ENCODE results near the gene GPR137B. TPM values are rescaled to one million over a fixed set of nuclear protein-coding genes. Genes with fewer than 3 reads are reported as not detected.
"Not testable (repeated sequence)": the region's sequence is repeated elsewhere in the genome, so short reads cannot be mapped to it uniquely, and the experiment has no call there.

GPR137B gene
- total RNA-seq (10 to 100 TPM; 21.3 to 73.3 (median 29.6) TPM), polyA plus RNA-seq (21.9 TPM)
- long read RNA-seq, donor 1, transcript GPR137B-202 (7 exons, 2,042 nt): major isoform, 80 of 94 reads
- long read RNA-seq, donor 1, partial matches to known transcripts: 1 of 94 reads
- long read RNA-seq, donor 1, other reads (novel, unspliced or antisense): 13 of 94 reads
- long read RNA-seq, donor 2, transcript GPR137B-202 (7 exons, 2,042 nt): major isoform, 16 of 26 reads
- long read RNA-seq, donor 2, partial matches to known transcripts: 2 of 26 reads
- long read RNA-seq, donor 2, other reads (novel, unspliced or antisense): 8 of 26 reads
- long read RNA-seq, donor 3, transcript GPR137B-202 (7 exons, 2,042 nt): major isoform, 26 of 38 reads
- long read RNA-seq, donor 3, partial matches to known transcripts: 1 of 38 reads
- long read RNA-seq, donor 3, other reads (novel, unspliced or antisense): 11 of 38 reads
- long read RNA-seq, donor 4, transcript GPR137B-202 (7 exons, 2,042 nt): major isoform, 94 of 126 reads
- long read RNA-seq, donor 4, partial matches to known transcripts: 2 of 126 reads
- long read RNA-seq, donor 4, other reads (novel, unspliced or antisense): 30 of 126 reads

- WGBS: 1% methylated on average over 84 of the region's 105 CpGs
- Histone ChIP-seq H3K4me1 (ENCODE audit: control insufficient read depth, insufficient read depth, low read length) (peaks cover 5% of the 10 kb centered on the region), H3K27ac (ENCODE audit: low read length) (peak within 1 kb of the TSS; percentile 40), H3K27me3 (ENCODE audit: control insufficient read depth, insufficient read depth) (no peaks in the 10 kb centered on the region), H3K4me3 (ENCODE audit: low read length) (peak within 1 kb of the TSS; percentile 82), H3K9me3 (ENCODE audit: control insufficient read depth, low read length) (no peaks in the 10 kb centered on the region)
- intact Hi-C loops (cut with DNase I): no loop called here
- DNase-seq: peak; percentile 46 to 83 (median 83)
- peak; percentile 40 to 60 for ATAC-seq
Observed at GRCh38 chr1:236142253-236143103, at the start of gene GPR137B. Gene GPR137B, plus strand, starts transcription at chr1:236142539. Its CDS starts 84 bp downstream, at chr1:236142623.

- DNase-seq (no peak), ATAC-seq (no peak)
- Histone ChIP-seq H3K27ac (ENCODE audit: low read length) (no peak overlapping the region), H3K27me3 (ENCODE audit: control insufficient read depth, insufficient read depth) (no peaks in the 10 kb centered on the region), H3K4me3 (ENCODE audit: low read length) (no peak overlapping the region), H3K9me3 (ENCODE audit: control insufficient read depth, low read length) (no peaks in the 10 kb centered on the region), H3K4me1 (ENCODE audit: control insufficient read depth, insufficient read depth, low read length) (no peaks in the 10 kb centered on the region)
- intact Hi-C loops (cut with DNase I): no loop called here
- WGBS: 43% methylated on average over 5 of the region's 5 CpGs
Observed at GRCh38 chr1:236092899-236093298, 49.4 kb upstream of the GPR137B start.

- intact Hi-C loops (cut with DNase I): no loop called here
- H3K4me3 ChIP-seq (ENCODE audit: low read length): no peak overlapping the region
- no peaks in the 10 kb centered on the region for H3K9me3 ChIP-seq (ENCODE audit: control insufficient read depth, low read length)
- H3K27ac ChIP-seq (ENCODE audit: low read length): no peak overlapping the region
- ATAC-seq: no peak
- H3K4me1 ChIP-seq (ENCODE audit: control insufficient read depth, insufficient read depth, low read length): no peaks in the 10 kb centered on the region
- DNase-seq: no peak
- H3K27me3 ChIP-seq (ENCODE audit: control insufficient read depth, insufficient read depth): no peaks in the 10 kb centered on the region
- 87% methylated on average over 3 of the region's 3 CpGs for WGBS
Observed at GRCh38 chr1:236095705-236096520, 46.4 kb upstream of the GPR137B start.

GRCh38 chr1:236096660-236097482, 45.5 kb upstream of the GPR137B start:
- ATAC-seq; H3K27ac ChIP-seq (ENCODE audit: low read length); H3K27me3 ChIP-seq (ENCODE audit: control insufficient read depth, insufficient read depth); H3K4me3 ChIP-seq (ENCODE audit: low read length); intact Hi-C loops (cut with DNase I); H3K9me3 ChIP-seq (ENCODE audit: control insufficient read depth, low read length); H3K4me1 ChIP-seq (ENCODE audit: control insufficient read depth, insufficient read depth, low read length): not testable (repeated sequence)
- peak; percentile 66 to 82 (median 68) for DNase-seq
- 67% methylated on average over 15 of the region's 15 CpGs for WGBS

GRCh38 chr1:236098267-236098666, 44.1 kb upstream of the GPR137B start:
- no peaks in the 10 kb centered on the region for H3K27me3 ChIP-seq (ENCODE audit: control insufficient read depth, insufficient read depth)
- no peaks in the 10 kb centered on the region for H3K9me3 ChIP-seq (ENCODE audit: control insufficient read depth, low read length)
- H3K27ac ChIP-seq (ENCODE audit: low read length): no peak overlapping the region
- WGBS: 92% methylated on average over 1 of the region's 1 CpG
- no peak overlapping the region for H3K4me3 ChIP-seq (ENCODE audit: low read length)
- no peaks in the 10 kb centered on the region for H3K4me1 ChIP-seq (ENCODE audit: control insufficient read depth, insufficient read depth, low read length)
- ATAC-seq (no peak), DNase-seq (no peak)
- intact Hi-C loops (cut with DNase I): no loop called here

GRCh38 chr1:236099355-236099974, 42.9 kb upstream of the GPR137B start:
- WGBS: 47% methylated on average over 12 of the region's 12 CpGs
- Histone ChIP-seq H3K9me3 (ENCODE audit: control insufficient read depth, low read length) (no peaks in the 10 kb centered on the region), H3K4me1 (ENCODE audit: control insufficient read depth, insufficient read depth, low read length) (no peaks in the 10 kb centered on the region), H3K27me3 (ENCODE audit: control insufficient read depth, insufficient read depth) (no peaks in the 10 kb centered on the region), H3K4me3 (ENCODE audit: low read length) (no peak overlapping the region), H3K27ac (ENCODE audit: low read length) (no peak overlapping the region)
- intact Hi-C loops (cut with DNase I): no loop called here
- ATAC-seq: no peak
- DNase-seq: no peak

GRCh38 chr1:236100799-236101198, 41.5 kb upstream of the GPR137B start:
- Histone ChIP-seq H3K27ac (ENCODE audit: low read length) (no peak overlapping the region), H3K27me3 (ENCODE audit: control insufficient read depth, insufficient read depth) (no peaks in the 10 kb centered on the region), H3K4me3 (ENCODE audit: low read length) (no peak overlapping the region), H3K4me1 (ENCODE audit: control insufficient read depth, insufficient read depth, low read length) (no peaks in the 10 kb centered on the region), H3K9me3 (ENCODE audit: control insufficient read depth, low read length) (no peaks in the 10 kb centered on the region)
- 90% methylated on average over 15 of the region's 15 CpGs for WGBS
- DNase-seq (no peak), ATAC-seq (no peak)
- intact Hi-C loops (cut with DNase I): no loop called here

- WGBS: 86% methylated on average over 10 of the region's 10 CpGs
- intact Hi-C loops (cut with DNase I): no loop called here
- Histone ChIP-seq H3K9me3 (ENCODE audit: control insufficient read depth, low read length) (no peaks in the 10 kb centered on the region), H3K27ac (ENCODE audit: low read length) (no peak overlapping the region), H3K27me3 (ENCODE audit: control insufficient read depth, insufficient read depth) (no peaks in the 10 kb centered on the region), H3K4me3 (ENCODE audit: low read length) (no peak overlapping the region), H3K4me1 (ENCODE audit: control insufficient read depth, insufficient read depth, low read length) (no peaks in the 10 kb centered on the region)
- DNase-seq (no peak), ATAC-seq (no peak)
Observed at GRCh38 chr1:236101233-236102200, 40.8 kb upstream of the GPR137B start.

- 79% methylated on average over 11 of the region's 11 CpGs for WGBS
- no peak for ATAC-seq
- H3K9me3 ChIP-seq (ENCODE audit: control insufficient read depth, low read length): no peaks in the 10 kb centered on the region
- no peak for DNase-seq
- H3K27ac ChIP-seq (ENCODE audit: low read length): no peak overlapping the region
- intact Hi-C loops (cut with DNase I): no loop called here
- H3K27me3 ChIP-seq (ENCODE audit: control insufficient read depth, insufficient read depth): no peaks in the 10 kb centered on the region
- H3K4me1 ChIP-seq (ENCODE audit: control insufficient read depth, insufficient read depth, low read length): no peaks in the 10 kb centered on the region
- no peak overlapping the region for H3K4me3 ChIP-seq (ENCODE audit: low read length)
Observed at GRCh38 chr1:236102611-236103010, 39.7 kb upstream of the GPR137B start.

All from right cardiac atrium (tissue), 5 donors.